Embryonic facial prominence (tissue), 1 donor: Measurements from ENCODE around the gene TPD52L1.

Experiments
- DNase-seq: peaks from one replicate; pipeline ENCODE4 v3.0.0-alpha.2; 2016; ENCODE audit errors: extremely low spot score

TPD52L1 gene

DNA sequence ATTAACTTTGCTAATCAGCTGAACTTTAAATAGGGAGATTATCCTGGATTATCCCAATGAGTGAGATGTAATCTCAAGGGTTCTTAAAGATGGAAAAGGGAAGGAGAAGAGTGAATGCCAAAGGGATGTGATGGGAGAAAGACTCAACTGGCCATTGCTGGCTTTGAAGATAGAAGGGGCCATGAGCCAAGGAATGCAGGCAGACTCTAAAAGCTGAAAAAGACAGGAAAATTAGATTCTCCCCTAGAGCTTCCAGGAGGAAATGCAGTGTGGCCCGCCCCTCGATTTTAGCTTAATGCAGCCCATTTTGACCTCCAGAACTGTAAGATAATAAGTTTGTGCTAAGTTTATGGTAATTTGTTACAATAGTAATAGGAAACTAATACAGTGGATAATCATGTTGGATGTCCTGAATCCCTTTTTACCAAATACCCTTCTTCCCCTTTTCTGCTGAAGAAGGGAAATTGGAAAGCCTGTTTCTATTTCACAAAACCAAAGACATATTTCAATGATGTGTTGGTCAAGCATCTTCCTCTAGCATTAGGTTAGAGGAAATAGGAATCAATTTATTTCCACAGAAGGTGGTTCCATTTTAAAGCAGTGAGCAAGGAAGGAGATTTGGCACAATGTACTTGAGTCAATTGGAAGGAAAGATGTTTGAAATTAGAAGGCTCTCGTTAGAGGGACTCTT, 151.5 kb downstream of the TPD52L1 start:
- no peak for DNase-seq

- DNase-seq = no peak
These were observed 153.2 kb downstream of the TPD52L1 start for GRCh38 chr6:125306756-125307149.

DNA sequence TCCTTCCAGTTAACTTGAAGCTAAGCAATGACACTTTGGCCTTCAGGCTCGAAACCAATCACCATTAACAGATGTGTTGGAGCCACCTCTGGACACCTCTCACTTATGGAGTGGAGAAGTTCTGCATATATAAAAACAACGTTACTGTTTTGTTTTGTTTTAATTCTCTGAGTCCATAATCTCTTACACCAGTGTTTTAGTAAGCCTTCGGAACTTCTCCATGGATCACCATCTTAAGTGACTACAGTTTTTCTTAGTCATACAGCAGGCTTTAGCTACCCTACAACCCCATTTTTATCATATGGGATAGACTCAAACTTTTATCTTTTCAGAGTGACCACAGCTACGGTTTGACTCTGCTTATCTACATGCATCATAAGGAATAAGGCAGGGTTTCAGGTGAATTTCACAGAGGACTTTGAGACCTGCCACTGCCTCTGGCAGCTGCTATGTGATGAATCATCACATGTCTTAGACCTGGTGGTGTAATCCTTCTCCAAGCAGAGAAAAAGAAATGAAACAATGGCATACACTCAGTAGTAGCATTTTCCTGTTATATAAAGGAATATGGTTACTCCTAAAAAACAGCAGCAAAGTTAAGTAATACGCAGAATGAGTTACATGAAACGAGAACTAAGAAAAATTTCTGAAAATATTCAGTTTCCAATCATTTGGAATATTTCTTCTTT, 153.7 kb downstream of the TPD52L1 start:
- DNase-seq = no peak

DNA sequence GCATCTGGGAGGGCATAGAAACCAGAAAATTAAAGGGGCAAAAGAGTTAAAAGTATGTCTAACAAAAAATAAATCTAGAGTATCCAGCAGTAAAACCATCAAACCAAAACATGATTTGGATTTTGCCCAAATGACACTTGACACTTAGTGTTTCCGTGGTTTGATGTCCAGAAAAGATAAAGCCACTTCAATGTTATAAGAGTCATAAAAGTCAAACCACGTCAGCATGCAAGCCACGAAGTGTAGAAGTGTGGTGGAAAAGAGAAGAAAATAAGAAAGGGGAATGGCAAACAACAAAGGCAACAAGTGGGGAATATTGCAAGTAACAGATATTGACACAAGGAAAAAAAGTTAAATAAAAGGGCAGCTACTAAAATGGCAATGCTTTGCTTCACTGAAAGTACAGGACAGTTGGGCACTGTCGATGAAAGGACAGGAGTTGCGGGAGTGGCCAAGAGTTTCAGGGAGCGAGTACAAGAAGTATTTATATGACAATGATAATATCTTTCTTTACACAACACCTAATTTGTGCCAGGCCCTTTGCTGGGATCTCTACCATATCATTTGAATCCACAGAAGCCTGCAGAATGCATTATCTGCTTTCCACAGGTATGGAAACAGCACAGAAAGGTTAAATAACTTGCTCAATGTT, 154.5 kb downstream of the TPD52L1 start:
- no peak for DNase-seq

GRCh38 chr6:125310994-125311649, 157.5 kb downstream of the TPD52L1 start:
- peak; percentile 65 for DNase-seq

GRCh38 chr6:125312478-125312877, 158.9 kb downstream of the TPD52L1 start:
- DNase-seq = no peak

DNA sequence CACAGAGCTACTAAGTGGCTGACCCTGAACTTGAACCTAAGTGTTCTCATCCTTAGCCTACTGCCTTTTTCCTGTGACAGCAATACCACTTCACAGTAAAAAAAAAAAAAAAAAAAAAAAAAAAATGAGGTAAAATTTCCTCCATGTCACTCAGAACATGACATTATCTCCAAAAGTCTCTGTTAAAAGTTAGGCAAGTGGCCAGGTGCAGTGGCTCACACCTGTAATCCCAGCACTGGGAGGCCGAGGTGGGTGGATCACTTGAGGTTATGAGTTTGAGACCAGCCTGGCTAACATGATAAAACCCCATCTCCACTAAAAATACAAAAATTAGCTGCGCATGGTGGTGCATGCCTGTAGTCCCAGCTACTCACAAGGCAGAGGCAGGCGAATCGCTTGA, 159.4 kb downstream of the TPD52L1 start:
- DNase-seq = no peak
